GM12801 (cell line): ENCODE data around the gene RET.

Experiments
- CTCF ChIP-seq: IDR thresholded peaks from one replicate; pipeline ENCODE4 v1.5.1; 2011; ENCODE audit warnings: control low read depth; ENCODE audit not compliant: insufficient read length; ENCODE audit errors: extremely low read depth

The RET gene

DNA sequence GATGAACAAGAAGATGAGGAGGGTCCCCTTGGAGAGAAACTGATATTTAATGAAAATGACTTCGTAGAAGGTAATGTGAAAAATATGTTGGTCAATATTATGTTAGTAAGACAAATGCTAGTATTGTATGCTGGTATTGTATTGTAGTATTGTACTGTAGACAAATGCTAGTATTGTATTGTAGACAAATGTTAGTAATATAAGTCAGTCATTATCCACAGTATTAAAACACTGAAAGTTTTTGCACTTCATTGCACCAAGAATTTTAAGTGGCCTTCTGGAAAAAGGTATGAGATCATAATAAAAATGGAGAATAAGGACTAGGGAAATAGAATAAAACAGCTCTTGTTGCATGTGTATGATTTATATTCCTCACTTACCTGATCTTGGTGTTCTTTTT is 78.9 kb downstream of the RET start:
- TF ChIP-seq CTCF = no peak

DNA sequence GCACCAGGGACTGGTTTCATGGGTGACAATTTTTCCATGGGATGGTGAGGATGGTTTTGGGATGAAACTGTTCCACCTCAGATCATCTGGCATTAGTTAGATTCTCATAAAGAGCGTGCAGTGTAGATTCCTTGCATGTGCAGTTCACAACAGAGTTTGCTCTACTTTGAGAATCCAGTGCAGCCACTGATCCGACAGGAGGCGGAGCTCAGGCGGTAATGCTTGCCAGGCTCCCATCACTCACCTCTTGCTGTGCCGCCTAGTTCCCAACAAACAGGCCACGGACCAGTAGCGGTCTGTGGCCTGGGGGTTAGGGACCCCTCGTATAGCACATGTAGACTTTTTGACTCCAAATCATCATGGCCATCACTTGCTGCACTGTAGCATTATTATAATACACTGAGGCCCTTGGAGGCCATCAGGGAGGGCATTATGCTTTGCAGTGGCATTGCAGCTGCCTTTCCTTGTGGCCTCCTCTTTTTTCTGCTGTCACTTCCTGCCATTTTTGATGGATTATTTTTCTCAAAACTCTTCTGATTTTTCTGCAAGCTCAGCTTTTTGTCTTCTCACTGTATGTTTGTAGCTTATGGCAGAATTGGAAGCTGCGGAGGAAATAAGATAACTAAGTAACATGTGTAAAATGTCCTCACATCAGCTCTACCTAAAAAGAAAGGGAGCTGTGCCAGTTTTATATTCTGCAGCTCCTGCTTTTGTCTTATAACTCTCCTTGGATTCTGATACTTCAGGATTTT is 79.9 kb downstream of the RET start:
- TF ChIP-seq CTCF = no peak

- TF ChIP-seq CTCF = no peak
These were observed 81.8 kb downstream of the RET start for GRCh38 chr10:43158636-43159035.

DNA sequence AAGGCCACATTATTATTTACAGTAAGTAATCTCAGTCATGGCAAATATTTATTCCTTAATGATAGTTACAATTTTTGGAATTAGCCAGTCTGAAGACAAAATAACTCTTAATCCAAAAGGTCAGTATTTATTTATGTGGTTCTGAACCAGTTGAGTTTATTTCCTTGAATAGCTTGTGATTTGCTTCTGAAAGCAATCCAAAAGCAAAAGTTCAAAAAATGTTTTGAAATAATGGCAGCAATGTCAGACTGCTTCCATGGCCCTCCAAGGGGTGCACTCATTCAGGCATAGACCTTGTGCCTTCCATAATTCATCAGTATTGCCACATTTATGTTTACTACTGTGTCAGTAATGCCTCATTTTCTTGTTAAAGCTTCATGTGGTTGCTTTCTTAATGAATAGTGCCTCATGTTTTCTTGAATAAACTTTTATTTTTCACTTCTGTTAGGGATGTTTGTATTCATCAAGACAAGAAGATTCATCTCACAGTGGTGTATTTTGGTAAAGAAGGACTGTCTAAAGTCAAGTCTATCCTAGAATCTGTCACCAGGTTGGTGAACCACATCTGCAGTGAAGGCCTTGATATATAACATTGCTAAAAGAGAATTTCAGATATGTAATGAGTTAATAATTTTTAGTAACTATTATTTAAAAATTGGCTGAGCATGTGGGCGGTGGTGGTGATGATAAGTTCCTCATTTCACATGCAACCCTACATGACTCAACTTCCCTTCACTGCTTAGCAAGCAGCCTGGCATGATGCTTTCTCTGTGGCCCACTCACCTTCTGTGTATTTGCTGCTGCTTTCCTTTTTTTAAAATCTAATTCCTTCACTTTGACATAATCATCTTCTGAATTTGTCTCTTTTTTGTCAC is 83.4 kb downstream of the RET start:
- no peak for TF ChIP-seq CTCF

DNA sequence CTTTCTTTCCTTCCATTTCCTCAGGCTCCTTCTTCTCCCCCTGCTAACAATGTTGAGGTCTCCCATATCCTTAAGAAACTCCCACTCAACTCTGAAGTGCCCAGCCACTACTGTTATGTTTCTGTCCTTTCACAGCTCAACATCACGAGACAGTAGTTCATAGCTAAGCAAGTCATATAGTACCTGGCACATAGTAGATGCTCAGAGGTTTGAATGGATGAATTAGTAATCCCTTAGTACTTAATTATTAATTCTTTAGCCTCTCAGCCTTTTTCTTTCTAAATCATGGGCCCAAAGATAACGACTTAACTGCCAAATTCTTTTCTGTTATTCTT is 84.0 kb downstream of the RET start:
- no peak for TF ChIP-seq CTCF

DNA sequence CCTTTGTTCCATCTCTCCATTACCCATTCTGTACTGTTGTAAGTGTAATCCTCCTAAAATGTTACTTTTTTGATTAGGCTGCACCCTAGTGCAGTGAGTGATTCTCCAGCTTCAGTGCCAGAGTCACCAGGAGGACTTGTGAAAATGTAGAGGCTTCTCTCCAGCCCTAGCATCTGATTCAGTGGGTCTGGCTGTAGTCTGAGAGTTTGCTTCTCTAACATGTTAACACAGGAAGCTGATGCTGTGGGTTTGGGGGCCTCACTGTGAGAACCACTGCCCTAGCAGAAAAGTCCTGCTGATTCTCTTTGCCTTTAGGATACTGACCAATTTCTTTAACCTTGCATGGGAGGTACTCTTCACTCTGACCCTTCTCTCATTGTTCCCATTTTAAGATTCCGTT is 85.7 kb downstream of the RET start:
- no peak for TF ChIP-seq CTCF

DNA sequence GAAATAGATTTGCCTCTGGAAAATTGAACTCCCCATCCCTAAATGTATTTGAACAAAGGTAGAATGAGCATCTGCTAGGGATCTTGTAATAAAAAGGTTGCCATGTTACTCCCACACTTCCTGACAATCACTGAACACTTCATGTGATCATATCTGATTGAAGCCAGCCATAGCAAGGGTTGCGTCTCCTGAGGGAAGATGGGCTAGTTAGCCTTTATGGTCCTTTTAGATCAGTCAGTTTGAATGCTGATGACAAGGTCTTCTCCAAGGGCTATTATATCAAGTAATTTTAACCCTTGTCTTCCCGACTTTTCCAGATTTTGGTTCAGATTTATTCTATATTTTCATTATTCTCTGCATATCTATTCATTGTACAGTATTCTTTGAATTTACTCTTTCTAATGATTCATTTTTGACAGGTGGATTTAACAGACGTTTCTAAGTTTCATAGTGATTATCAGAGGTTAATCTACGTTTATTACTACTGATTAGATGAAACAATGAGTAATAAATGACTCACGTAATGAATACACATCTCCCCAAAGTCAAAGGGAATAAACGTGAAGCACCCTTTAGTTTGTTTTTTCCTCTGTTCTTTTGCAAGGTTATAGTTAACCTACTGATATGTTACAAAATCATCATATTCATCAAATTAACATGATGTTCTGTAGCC is 89.5 kb downstream of the RET start:
- no peak for TF ChIP-seq CTCF
